Epidermal melanocyte (primary cell): ENCODE data around the gene ABCC10.
"Not testable (repeated sequence)": the region's sequence is repeated elsewhere in the genome, so short reads cannot be mapped to it uniquely, and the experiment has no call there.

ENCODE experiments used
- DNase-seq: peaks from one replicate; pipeline ENCODE4 v3.0.0; 2011; ENCODE audit warnings: low spot score; ENCODE audit not compliant: insufficient read length

The ABCC10 gene

DNA sequence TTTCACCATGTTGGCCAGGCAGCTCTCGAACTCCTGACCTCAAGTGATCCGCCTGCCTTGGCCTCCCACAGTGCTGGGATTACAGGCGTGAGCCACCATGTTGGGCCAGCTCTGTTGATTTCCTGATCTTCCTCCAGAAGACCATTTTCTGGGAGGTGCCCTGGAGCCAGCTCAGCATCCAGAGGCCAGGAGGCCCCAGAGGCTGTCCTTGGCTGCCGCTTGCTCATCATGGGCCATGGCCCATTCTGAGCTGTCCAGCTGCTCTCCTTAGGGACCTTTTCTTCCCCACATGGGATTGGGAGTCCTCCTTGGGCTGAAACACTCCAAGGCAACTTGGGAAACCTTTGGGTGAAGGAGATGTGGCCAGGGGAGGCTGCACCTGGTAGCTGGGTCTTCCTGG, 67.4 kb downstream of the ABCC10 start:
- no peak for DNase-seq

DNA sequence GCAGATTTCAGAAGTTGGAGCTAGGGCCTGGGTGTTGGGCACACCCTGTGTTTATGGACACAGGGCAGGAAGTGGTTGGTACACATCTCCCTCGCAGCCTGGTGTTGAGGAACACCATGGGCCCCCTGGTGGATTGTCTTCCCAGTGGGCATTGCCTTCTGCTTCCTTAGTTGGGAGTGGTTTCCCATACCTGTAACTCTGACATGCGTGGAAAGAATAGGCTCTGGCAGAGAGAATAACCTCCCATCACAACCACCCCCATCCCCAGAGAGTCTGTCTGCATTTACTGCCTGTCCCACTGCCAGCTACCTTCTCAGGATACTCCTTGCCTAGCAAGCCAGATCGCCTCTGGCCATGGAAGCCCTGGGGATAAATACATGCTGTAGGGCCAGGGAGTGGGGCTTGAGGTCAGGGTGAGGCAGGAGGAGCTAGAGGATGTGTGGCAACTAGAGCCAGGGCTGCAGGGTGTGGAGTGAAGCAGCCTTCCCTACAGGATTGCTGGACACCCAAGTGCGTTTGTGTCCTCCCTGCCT, 68.1 kb downstream of the ABCC10 start:
- DNase-seq, result no peak

DNA sequence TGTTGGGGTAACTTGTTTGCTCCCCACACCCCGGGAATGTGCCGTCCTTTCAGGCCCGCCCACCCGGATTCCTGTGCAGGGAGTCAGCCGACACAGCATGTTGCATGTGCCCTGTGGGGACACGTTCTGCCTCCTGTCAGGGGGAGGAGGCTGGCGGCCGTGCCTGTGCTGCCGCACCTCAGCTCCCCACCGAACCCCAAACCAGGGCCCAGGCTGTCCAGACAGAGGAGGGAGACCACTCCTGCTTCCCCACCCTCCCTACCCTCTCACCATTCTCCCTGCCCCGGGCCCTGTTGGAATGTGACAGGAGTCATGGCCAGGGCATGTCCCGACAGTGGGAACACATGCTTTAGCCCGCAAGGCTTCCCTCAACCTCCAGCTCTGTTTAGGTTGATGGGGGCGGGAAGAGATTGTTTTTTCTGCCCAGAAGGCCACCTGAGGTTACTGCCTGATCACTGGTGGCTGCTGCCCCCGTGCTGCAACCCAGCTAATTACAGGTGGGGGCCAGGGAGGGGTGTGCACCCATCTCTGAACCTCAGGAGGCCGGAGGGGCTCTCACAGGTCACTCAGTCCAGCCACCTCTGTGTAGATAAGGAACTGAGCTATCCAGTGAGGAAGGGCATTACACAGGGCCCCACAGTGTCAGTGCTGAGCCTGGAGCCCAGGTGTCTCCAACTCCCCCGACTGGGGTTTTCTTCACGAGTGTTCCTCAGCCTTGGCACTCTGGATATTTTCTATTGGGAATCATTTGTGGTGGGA, 69.2 kb downstream of the ABCC10 start:
- no peak for DNase-seq

DNA sequence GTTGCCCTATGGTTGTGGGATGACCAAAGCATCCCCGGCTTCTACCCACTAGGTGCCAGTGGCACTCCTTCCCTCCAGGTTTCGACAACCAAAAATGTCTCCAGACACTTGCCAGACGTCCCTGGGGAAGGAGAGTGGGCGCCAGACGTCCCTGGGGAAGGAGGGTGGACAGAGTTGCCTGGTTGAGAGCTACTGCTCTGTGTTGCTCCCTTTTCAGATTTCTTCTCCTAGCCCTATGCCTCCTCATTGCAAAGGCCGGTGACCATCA, 69.7 kb downstream of the ABCC10 start:
- DNase-seq, result no peak

DNA sequence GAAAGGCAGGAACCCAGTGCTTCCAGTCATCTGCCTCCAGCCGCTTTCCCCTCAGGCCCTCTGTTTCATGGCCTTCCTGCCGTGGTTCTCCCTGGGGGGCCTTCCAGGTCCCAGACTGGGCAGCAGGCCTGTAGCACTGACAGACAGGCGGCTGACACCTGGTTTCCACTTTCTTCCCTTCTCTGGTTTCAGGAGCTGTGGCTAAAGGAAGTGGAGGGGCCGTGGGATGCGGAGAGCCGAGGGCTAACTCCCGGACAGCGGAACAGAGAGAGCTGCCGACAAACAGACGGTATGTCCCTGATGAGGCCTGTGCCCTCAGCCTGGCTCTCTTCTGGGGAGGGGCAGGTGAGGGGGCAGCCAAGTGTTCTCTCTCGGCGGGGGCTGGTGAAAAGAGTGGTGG, 70.3 kb downstream of the ABCC10 start:
- no peak for DNase-seq

DNA sequence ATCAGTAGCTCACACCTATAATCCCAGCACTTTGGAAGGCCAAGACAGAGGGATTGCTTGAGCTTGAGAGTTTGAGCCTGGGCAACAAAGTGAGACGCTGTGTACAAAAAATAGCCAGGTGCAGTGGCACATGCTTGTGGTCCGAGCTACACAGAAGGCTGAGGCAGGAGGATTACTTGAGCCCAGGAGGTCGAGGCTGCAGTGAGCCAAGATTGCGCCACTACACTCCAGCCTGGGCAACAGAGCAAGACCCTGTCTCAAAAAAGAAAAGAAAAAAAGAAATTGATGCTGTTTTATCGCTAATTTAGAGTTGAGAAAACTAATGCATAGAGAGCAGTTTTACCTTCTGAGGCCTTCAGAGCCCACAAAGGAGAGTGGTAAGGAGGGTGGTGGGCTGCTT, 71.0 kb downstream of the ABCC10 start:
- not testable (repeated sequence) for DNase-seq

DNA sequence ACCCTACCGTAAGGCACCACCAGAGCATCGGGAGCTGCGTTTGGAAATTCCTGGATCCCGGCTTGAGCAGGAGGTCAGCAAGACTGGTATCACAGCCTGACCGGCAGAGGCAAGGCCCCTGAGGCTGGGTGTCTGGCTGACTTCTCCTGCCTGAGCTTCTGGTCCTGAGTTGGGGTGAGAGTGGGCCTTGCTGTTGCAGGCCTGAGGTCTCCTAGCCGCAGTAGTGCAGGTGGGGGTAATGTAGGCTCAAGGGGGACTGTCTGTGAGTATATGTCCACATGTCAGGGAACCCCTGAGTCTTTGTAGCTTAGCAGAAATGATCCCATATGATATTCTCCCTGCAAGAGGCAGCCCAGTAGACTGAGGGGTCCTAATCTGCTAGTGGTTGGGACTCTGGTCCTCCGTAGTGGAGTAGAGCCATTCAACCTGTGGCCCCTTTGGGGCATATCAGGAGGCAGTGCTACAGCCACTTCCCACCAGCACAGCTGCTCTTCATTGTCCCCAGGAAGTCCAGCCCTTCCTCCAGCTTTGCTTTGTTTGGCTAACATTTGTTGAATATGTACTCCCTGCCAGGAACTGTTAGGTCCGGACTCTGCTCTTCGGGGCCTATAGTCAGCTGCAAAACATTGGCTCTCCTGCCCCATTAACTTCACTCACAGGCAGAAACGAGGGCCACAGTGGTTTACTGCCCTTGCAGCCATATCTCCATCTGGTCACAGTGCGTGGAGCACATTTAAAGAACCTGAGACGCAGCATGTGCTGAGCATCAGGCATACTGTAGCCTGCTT, 71.9 kb downstream of the ABCC10 start:
- DNase-seq, result no peak
